Natural killer cell (primary cell): ENCODE results near the gene SAMD10. TPM values are rescaled to one million over a fixed set of nuclear protein-coding genes. Genes with fewer than 3 reads are reported as not detected.

Experiments
- ATAC-seq, 3 donors: fragments of 150-1000 bp in 2 of 3; fragments of 200-7000 bp in 1 of 3; cut with Tn5 transposase; 1 replicate in 1 of 3; 2 replicates in 2 of 3; pipeline ENCODE4 v1.10.0; 2021; ENCODE audit warnings: mild to moderate bottlenecking in 2 of 3, moderate library complexity in 2 of 3
- DNase-seq, 2 donors: peaks; one replicate each; pipeline versions ENCODE4 v3.0.0 to v3.0.0-alpha.2; 2013 to 2021; ENCODE audit warnings: mixed read lengths in 1 of 2
- H3K27ac ChIP-seq: one replicate; pipeline ENCODE4 v1.5.1; 2013; ENCODE audit warnings: mild to moderate bottlenecking, low read length
- H3K27me3 ChIP-seq: one replicate; pipeline ENCODE4 v1.6.1; 2013; ENCODE audit warnings: low read length; ENCODE audit not compliant: control insufficient read depth, insufficient read depth
- H3K36me3 ChIP-seq: one replicate; pipeline ENCODE4 v1.6.1; 2013; ENCODE audit warnings: low read length; ENCODE audit not compliant: control insufficient read depth, insufficient read depth
- H3K4me1 ChIP-seq: one replicate; pipeline ENCODE4 v1.6.1; 2013; ENCODE audit warnings: low read length; ENCODE audit not compliant: control insufficient read depth, insufficient read depth
- H3K4me3 ChIP-seq: one replicate; pipeline ENCODE4 v1.5.1; 2013; ENCODE audit warnings: low read length
- H3K9me3 ChIP-seq: one replicate; pipeline ENCODE4 v1.6.1; 2013; ENCODE audit warnings: low read length; ENCODE audit not compliant: control insufficient read depth, insufficient read depth
- H3K27ac Mint-ChIP-seq, 2 donors: one replicate each; pipeline ENCODE4 v1.8.0; 2022; ENCODE audit warnings: mild to moderate bottlenecking in 2 of 2, mixed read lengths in 2 of 2, moderate library complexity in 1 of 2
- H3K27me3 Mint-ChIP-seq, 2 donors: one replicate each; pipeline ENCODE4 v1.8.0; 2022; ENCODE audit warnings: low read depth in 2 of 2, mixed read lengths in 2 of 2
- H3K36me3 Mint-ChIP-seq: one replicate; pipeline ENCODE4 v1.8.0; 2022; ENCODE audit warnings: mixed read lengths
- H3K4me1 Mint-ChIP-seq, 2 donors: one replicate each; pipeline ENCODE4 v1.8.0; 2022; ENCODE audit warnings: mixed read lengths in 2 of 2
- H3K4me3 Mint-ChIP-seq: one replicate; pipeline ENCODE4 v1.8.0; 2022; ENCODE audit warnings: mild to moderate bottlenecking, moderate library complexity, mixed read lengths
- H3K9me3 Mint-ChIP-seq, 2 donors: one replicate each; pipeline ENCODE4 v1.8.0; 2022; ENCODE audit warnings: mixed read lengths in 2 of 2
- CTCF ChIP-seq: fragments of 200-600 bp; IDR thresholded peaks from one replicate; pipeline ENCODE4 v1.8.0; 2022; ENCODE audit warnings: antibody characterized with exemption
- WGBS: methylation state at CpG from one replicate; pipeline ENCODE4 v1.1.7; 2013; ENCODE audit warnings: missing lambda C conversion rate; ENCODE audit not compliant: insufficient coverage; 5-methylcytosine and 5-hydroxymethylcytosine counted together
- intact Hi-C: fragments of 100-400 bp; cut with micrococcal nuclease; formaldehyde crosslinking; loops from one replicate; pipeline ENCODE4 v1.14.2; 2022
- total RNA-seq, 4 donors: library from RNA; stranded (reverse); fragments of 120-200 nt in 1 of 4; gene quantifications; one replicate each; pipeline versions ENCODE4 v1.2.3 to v1.2.4, GENCODE V29; 2013 to 2022

The SAMD10 gene
- total RNA-seq, 3 donors from 2014 or later (not counting 1 experiment from before 2014, with no cell fraction given), result 15.2 to 22.3 (median 17.6) TPM

- Mint-ChIP-seq H3K4me3 (no peak overlapping the region), H3K4me1 (peaks cover 25 to 32% of the 10 kb centered on the region in 2 donors), H3K27me3 (no peaks in the 10 kb centered on the region), H3K36me3 (peaks cover 7% of the 10 kb centered on the region), H3K9me3 (no peaks in the 10 kb centered on the region), H3K27ac (peak overlapping the region; percentile 60 to 77)
- Histone ChIP-seq H3K4me3 (no peak overlapping the region), H3K27me3 (no peaks in the 10 kb centered on the region), H3K9me3 (peaks cover 16% of the 10 kb centered on the region), H3K27ac (peak overlapping the region; percentile 39), H3K36me3 (peaks cover 43% of the 10 kb centered on the region), H3K4me1 (peaks cover 37% of the 10 kb centered on the region)
- WGBS, result 97% methylated on average over 16 of the region's 16 CpGs
- peak in 1 of 2 donors; percentile 38 for DNase-seq
- intact Hi-C loops, result no loop called here
- peak in 2 of 3 donors; percentile 34 to 46 for ATAC-seq
- no peak for TF ChIP-seq CTCF
Measured at GRCh38 chr20:64011366-64011779, 31.9 kb upstream of the SAMD10 start.

- no peak for DNase-seq
- WGBS, result 90% methylated on average over 8 of the region's 8 CpGs
- peaks cover 16% of the 10 kb centered on the region for H3K9me3 ChIP-seq
- peak in 2 of 3 donors; percentile 28 to 45 for ATAC-seq
- Mint-ChIP-seq H3K9me3 (no peaks in the 10 kb centered on the region), H3K27me3 (no peaks in the 10 kb centered on the region), H3K4me3 (no peak overlapping the region), H3K27ac (peak overlapping the region; percentile 60 to 77), H3K4me1 (peaks cover 25 to 32% of the 10 kb centered on the region in 2 donors), H3K36me3 (peaks cover 7% of the 10 kb centered on the region)
- H3K4me3 ChIP-seq, result no peak overlapping the region
- peaks cover 45% of the 10 kb centered on the region for H3K36me3 ChIP-seq
- no peak for TF ChIP-seq CTCF
- no peaks in the 10 kb centered on the region for H3K27me3 ChIP-seq
- intact Hi-C loops, result no loop called here
- peak overlapping the region; percentile 19 for H3K27ac ChIP-seq
- peaks cover 37% of the 10 kb centered on the region for H3K4me1 ChIP-seq
Measured at GRCh38 chr20:64010711-64011237, 31.3 kb upstream of the SAMD10 start.

- DNase-seq, result no peak
- H3K4me1 Mint-ChIP-seq, result peaks cover 25 to 32% of the 10 kb centered on the region in 2 donors
- H3K36me3 ChIP-seq, result peaks cover 44% of the 10 kb centered on the region
- H3K27ac ChIP-seq, result peak overlapping the region; percentile 49
- no peaks in the 10 kb centered on the region for H3K27me3 ChIP-seq
- peaks cover 37% of the 10 kb centered on the region for H3K4me1 ChIP-seq
- intact Hi-C loops, result no loop called here
- peaks cover 7% of the 10 kb centered on the region for H3K36me3 Mint-ChIP-seq
- no peak overlapping the region for H3K4me3 Mint-ChIP-seq
- H3K27ac Mint-ChIP-seq, result peak overlapping the region; percentile 77
- TF ChIP-seq CTCF, result no peak
- peaks cover 16% of the 10 kb centered on the region for H3K9me3 ChIP-seq
- ATAC-seq, result peak in 2 of 3 donors; percentile 19 to 26
- H3K4me3 ChIP-seq, result no peak overlapping the region
- no peaks in the 10 kb centered on the region for H3K9me3 Mint-ChIP-seq
- no peaks in the 10 kb centered on the region for H3K27me3 Mint-ChIP-seq
- WGBS, result 43% methylated on average over 13 of the region's 13 CpGs
Measured at GRCh38 chr20:64009811-64010387, 30.5 kb upstream of the SAMD10 start.
